ENCODE results near the gene CNIH3. TPM values are rescaled to one million over a fixed set of nuclear protein-coding genes. Genes with fewer than 3 reads are reported as not detected.

CNIH3 gene
- total and polyA plus RNA-seq, 2 donors (not counting 1 experiment from before 2014, with no cell fraction given) = 0.72 to 1.8 TPM

DNA sequence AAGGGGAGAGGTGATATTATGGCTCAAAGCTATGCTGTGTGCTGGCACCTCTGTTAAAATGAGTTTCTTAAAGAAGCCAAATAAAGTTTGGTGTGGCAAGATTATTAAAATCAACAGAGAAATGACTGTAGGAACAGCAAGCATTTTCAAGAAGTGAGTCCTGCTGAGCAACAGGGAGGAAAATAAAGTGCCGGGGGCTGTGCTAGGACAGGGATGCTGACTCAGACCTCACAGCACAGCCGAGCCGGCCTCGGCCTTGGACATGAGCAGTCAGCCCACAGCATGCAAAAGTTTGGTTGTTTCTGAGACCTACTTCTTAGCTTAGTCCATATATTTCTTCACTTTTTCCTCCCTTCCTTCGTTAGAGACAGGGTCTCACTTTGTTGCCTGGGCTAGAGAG, 19.2 kb downstream of the CNIH3 start:
- TF ChIP-seq EZH2 (IDR thresholded peaks at IDR 0.05; ENCODE audit: borderline replicate concordance, insufficient read depth, low read depth, low read length, poor library complexity, severe bottlenecking) (no peak), CTCF (IDR thresholded peaks at IDR 0.05) (no peak)
- H3K79me2 ChIP-seq (ENCODE audit: control insufficient read depth, insufficient read depth, low read length) = no peaks in the 10 kb centered on the region
- H3K4me2 ChIP-seq (replicated peaks; ENCODE audit: low read depth, low read length, poor library complexity, severe bottlenecking) = no peak overlapping the region
- DNase-seq (no peak), ATAC-seq (ENCODE audit: low read depth) (no peak)
- H4K20me1 ChIP-seq (ENCODE audit: control insufficient read depth, insufficient read depth, low read length, poor library complexity, severe bottlenecking) = no peaks in the 10 kb centered on the region
- WGBS (ENCODE audit: insufficient coverage) = 96% methylated on average over 4 of the region's 5 CpGs
- H2AFZ ChIP-seq (ENCODE audit: insufficient read depth, low read depth, low read length, poor library complexity, severe bottlenecking) = no peak overlapping the region
- peaks cover 0 to 4% (median 1%) of the 10 kb centered on the region in 4 experiments for H3K27me3 ChIP-seq (replicated peaks in 1 of 4; ENCODE audit: control extremely low read depth in 1 of 4, control insufficient read depth in 3 of 4, insufficient read depth in 4 of 4, low read length in 3 of 4)
- Mint-ChIP-seq H3K9me3 (ENCODE audit: insufficient read depth) (no peaks in the 10 kb centered on the region), H3K27ac (no peak overlapping the region), H3K4me3 (no peak overlapping the region), H3K4me1 (no peaks in the 10 kb centered on the region), H3K27me3 (peaks cover 15% of the 10 kb centered on the region)
- CTCF ChIA-PET = interaction anchor here (1.5 kb wide), 1 partner anchor 9 kb away, joined by 5 read pairs; no protein-coding TSS in a partner anchor
- H3K4me1 ChIP-seq (ENCODE audit: control insufficient read depth in 2 of 2, insufficient read depth in 2 of 2, low read length in 2 of 2) = no peaks in the 10 kb centered on the region
- H3K4me3 ChIP-seq (ENCODE audit: control extremely low read depth in 1 of 5, extremely low read depth in 1 of 5, insufficient read depth in 1 of 5, low read depth in 2 of 5, low read length in 4 of 5) = no peak overlapping the region
- no peaks in the 10 kb centered on the region for H3K36me3 ChIP-seq (replicated peaks in 1 of 2; ENCODE audit: control extremely low read depth in 1 of 2, control insufficient read depth in 1 of 2, extremely low read depth in 1 of 2, insufficient read depth in 2 of 2, low read length in 1 of 2)
- intact Hi-C loops (cut with micrococcal nuclease) = no loop called here
- POLR2A ChIA-PET = no interaction called here
- no peak overlapping the region for H3K9ac ChIP-seq (ENCODE audit: low read length)
- H3K9me3 ChIP-seq (ENCODE audit: control extremely low read depth in 1 of 3, control insufficient read depth in 2 of 3, insufficient read depth in 1 of 3, low read length in 2 of 3) = no peaks in the 10 kb centered on the region
- H3K27ac ChIP-seq (ENCODE audit: low read length in 2 of 2) = no peak overlapping the region

GRCh38 chr1:224637515-224637914, 21.4 kb downstream of the CNIH3 start:
- H3K4me1 ChIP-seq (ENCODE audit: control insufficient read depth in 2 of 2, insufficient read depth in 2 of 2, low read length in 2 of 2) = no peaks in the 10 kb centered on the region
- H3K27ac ChIP-seq (ENCODE audit: low read length in 2 of 2) = no peak overlapping the region
- Mint-ChIP-seq H3K9me3 (ENCODE audit: insufficient read depth) (no peaks in the 10 kb centered on the region), H3K27me3 (peaks cover 17% of the 10 kb centered on the region), H3K4me3 (no peak overlapping the region), H3K4me1 (no peaks in the 10 kb centered on the region), H3K27ac (no peak overlapping the region)
- ATAC-seq (ENCODE audit: low read depth) (no peak), DNase-seq (no peak)
- H3K9ac ChIP-seq (ENCODE audit: low read length) = no peak overlapping the region
- H3K9me3 ChIP-seq (ENCODE audit: control extremely low read depth in 1 of 3, control insufficient read depth in 2 of 3, insufficient read depth in 1 of 3, low read length in 2 of 3) = no peaks in the 10 kb centered on the region
- H3K4me2 ChIP-seq (replicated peaks; ENCODE audit: low read depth, low read length, poor library complexity, severe bottlenecking) = no peak overlapping the region
- intact Hi-C loops (cut with micrococcal nuclease) = no loop called here
- 95% methylated on average over 5 of the region's 5 CpGs for WGBS (ENCODE audit: insufficient coverage)
- no peak overlapping the region for H2AFZ ChIP-seq (ENCODE audit: insufficient read depth, low read depth, low read length, poor library complexity, severe bottlenecking)
- no peaks in the 10 kb centered on the region for H4K20me1 ChIP-seq (ENCODE audit: control insufficient read depth, insufficient read depth, low read length, poor library complexity, severe bottlenecking)
- no peaks in the 10 kb centered on the region for H3K79me2 ChIP-seq (ENCODE audit: control insufficient read depth, insufficient read depth, low read length)
- ChIA-PET POLR2A (no interaction called here), CTCF (no interaction called here)
- TF ChIP-seq CTCF (IDR thresholded peaks at IDR 0.05) (no peak), EZH2 (IDR thresholded peaks at IDR 0.05; ENCODE audit: borderline replicate concordance, insufficient read depth, low read depth, low read length, poor library complexity, severe bottlenecking) (no peak)
- no peaks in the 10 kb centered on the region for H3K36me3 ChIP-seq (replicated peaks in 1 of 2; ENCODE audit: control extremely low read depth in 1 of 2, control insufficient read depth in 1 of 2, extremely low read depth in 1 of 2, insufficient read depth in 2 of 2, low read length in 1 of 2)
- H3K4me3 ChIP-seq (ENCODE audit: control extremely low read depth in 1 of 5, extremely low read depth in 1 of 5, insufficient read depth in 1 of 5, low read depth in 2 of 5, low read length in 4 of 5) = no peak overlapping the region
- peaks cover 0 to 4% (median 1%) of the 10 kb centered on the region in 4 experiments for H3K27me3 ChIP-seq (replicated peaks in 1 of 4; ENCODE audit: control extremely low read depth in 1 of 4, control insufficient read depth in 3 of 4, insufficient read depth in 4 of 4, low read length in 3 of 4)

All from B cell (primary cell).